HepG2 (cell line): ENCODE results near the gene RHBDF2. TPM values are rescaled to one million over a fixed set of nuclear protein-coding genes. Genes with fewer than 3 reads are reported as not detected.

Source experiments
- ARNT2 ChIP-seq: sonication (generic); formaldehyde crosslinking; IDR thresholded peaks from 2 replicates; pipeline ENCODE4 v1.8.0; 2022; ENCODE audit warnings: mild to moderate bottlenecking, low read depth, missing genetic modification reagents, moderate library complexity
- ATF7-NPFF ChIP-seq: sonication (generic); formaldehyde crosslinking; IDR thresholded peaks from 2 replicates; pipeline ENCODE4 v1.8.1; 2023; ENCODE audit warnings: mild to moderate bottlenecking, low read depth, missing genetic modification reagents, moderate library complexity
- CBX2 ChIP-seq, 2 experiments: fragments of 200-600 bp in 1 of 2; sonication (generic); formaldehyde crosslinking in 1 of 2; IDR thresholded peaks; 2 replicates each; pipeline versions ENCODE4 v1.7.0 to v1.8.1; 2018 to 2022; ENCODE audit warnings: low read depth in 2 of 2, low read length in 1 of 2, mild to moderate bottlenecking in 1 of 2, missing genetic modification reagents in 1 of 2
- CREM ChIP-seq, 2 experiments: sonication (generic) in 1 of 2; formaldehyde crosslinking in 1 of 2; IDR thresholded peaks; 2 replicates each; pipeline versions ENCODE4 v1.4.0 to v1.6.1; 2016 to 2020; ENCODE audit warnings: antibody characterized with exemption in 1 of 2, mild to moderate bottlenecking in 1 of 2, missing genetic modification reagents in 1 of 2
- GTF3A ChIP-seq: sonication (generic); formaldehyde crosslinking; conservative IDR thresholded peaks from 2 replicates; pipeline ENCODE4 v1.4.0; 2020; ENCODE audit warnings: mild to moderate bottlenecking, missing genetic modification reagents
- KDM4B ChIP-seq: sonication (generic); formaldehyde crosslinking; IDR thresholded peaks from 2 replicates; pipeline ENCODE4 v1.4.0; 2020; ENCODE audit warnings: missing genetic modification reagents
- KMT2A ChIP-seq: sonication (generic); formaldehyde crosslinking; IDR thresholded peaks from 2 replicates; pipeline ENCODE4 v1.4.0; 2020; ENCODE audit warnings: missing genetic modification reagents
- KMT2B ChIP-seq: IDR thresholded peaks from 2 replicates; pipeline ENCODE4 v1.6.1; 2016; ENCODE audit warnings: missing genetic modification reagents, missing compliant biosample characterization
- MYC ChIP-seq: sonication (generic); formaldehyde crosslinking; IDR thresholded peaks from 2 replicates; pipeline ENCODE4 v1.9.0; 2021; ENCODE audit warnings: missing genetic modification reagents, borderline replicate concordance
- NFE2 ChIP-seq: sonication (generic); formaldehyde crosslinking; IDR thresholded peaks from 2 replicates; pipeline ENCODE4 v1.4.0; 2020; ENCODE audit warnings: missing genetic modification reagents
- NFYC ChIP-seq: IDR thresholded peaks from 2 replicates; pipeline ENCODE4 v1.6.1; 2016; ENCODE audit warnings: missing genetic modification reagents, missing compliant biosample characterization
- TEF ChIP-seq: sonication (generic); formaldehyde crosslinking; IDR thresholded peaks from 2 replicates; pipeline ENCODE4 v1.5.0; 2020; ENCODE audit warnings: missing genetic modification reagents
- ZBTB25 ChIP-seq: IDR thresholded peaks from 2 replicates; pipeline ENCODE4 v1.6.1; 2018; ENCODE audit warnings: missing genetic modification reagents
- ZBTB46 ChIP-seq: sonication (generic); formaldehyde crosslinking; IDR thresholded peaks from 2 replicates; pipeline ENCODE4 v1.4.0; 2020; ENCODE audit warnings: mild to moderate bottlenecking, missing genetic modification reagents, borderline replicate concordance
- ZKSCAN5 ChIP-seq: sonication (generic); formaldehyde crosslinking; IDR thresholded peaks from 2 replicates; pipeline ENCODE4 v1.5.1; 2020; ENCODE audit warnings: mild to moderate bottlenecking, missing genetic modification reagents
- ZNF232 ChIP-seq: sonication (generic); formaldehyde crosslinking; IDR thresholded peaks from 2 replicates; pipeline ENCODE4 v1.4.0; 2020; ENCODE audit warnings: missing genetic modification reagents, borderline replicate concordance
- ZNF280B ChIP-seq: sonication (generic); formaldehyde crosslinking; IDR thresholded peaks from 2 replicates; pipeline ENCODE4 v1.5.0; 2020; ENCODE audit warnings: missing genetic modification reagents, mild to moderate bottlenecking, borderline replicate concordance
- ZNF331 ChIP-seq: sonication (generic); formaldehyde crosslinking; IDR thresholded peaks from 2 replicates; pipeline ENCODE4 v1.4.0; 2020; ENCODE audit warnings: missing genetic modification reagents
- ZNF362 ChIP-seq: sonication (generic); formaldehyde crosslinking; IDR thresholded peaks from 2 replicates; pipeline ENCODE4 v1.4.0; 2020; ENCODE audit warnings: missing genetic modification reagents, mild to moderate bottlenecking, borderline replicate concordance
- ZNF513 ChIP-seq: sonication (generic); formaldehyde crosslinking; conservative IDR thresholded peaks from 2 replicates; pipeline ENCODE4 v1.5.0; 2020; ENCODE audit warnings: missing genetic modification reagents
- ZNF614 ChIP-seq: IDR thresholded peaks from 2 replicates; pipeline ENCODE4 v1.6.1; 2018; ENCODE audit warnings: missing biosample characterization, missing genetic modification reagents, inconsistent platforms, borderline replicate concordance
- ZNF761 ChIP-seq: sonication (generic); formaldehyde crosslinking; conservative IDR thresholded peaks from 2 replicates; pipeline ENCODE4 v1.4.0; 2020; ENCODE audit warnings: mild to moderate bottlenecking, missing genetic modification reagents
- polyA plus RNA-seq, 8 experiments: library from polyadenylated mRNA; depleted of rRNA in 3 of 8; stranded (reverse) in 7 of 8; unstranded in 1 of 8; fragments of >200 nt; fragmentation: Illumina TruSeq in 4 of 8; extraction: Trizol in 4 of 8; gene quantifications; 2 replicates each; pipeline versions ENCODE4 v1.2.1 to v1.2.3, GENCODE V29; 2011 to 2016; ENCODE audit warnings: low read depth in 4 of 8, missing spikeins in 1 of 8, mixed read lengths in 1 of 8; ENCODE audit not compliant: insufficient read depth in 1 of 8
- total RNA-seq, 5 experiments: library from RNA; depleted of rRNA; stranded (reverse); fragments of >200 nt; fragmentation: Illumina TruSeq; extraction: Trizol; gene quantifications; 2 replicates each; pipeline ENCODE4 v1.2.3, GENCODE V29; 2016; ENCODE audit warnings: low read depth in 1 of 5

The RHBDF2 gene
- total and polyA plus RNA-seq, 2 of the 13 experiments (the other 11 are each of a cell fraction or from before 2014, with no cell fraction given): 7.8 to 24.2 TPM

GRCh38 chr17:76530095-76530723 lies 29.0 kb upstream of the RHBDF2 start (continued):
- TF ChIP-seq ZBTB25 (no peak), ZNF614 (no peak), ZNF761 (CRISPR knock-in tag) (no peak), KDM4B (CRISPR knock-in tag) (no peak), KMT2A (CRISPR knock-in tag) (no peak), KMT2B (CRISPR knock-in tag) (no peak), NFYC (CRISPR knock-in tag) (no peak), ARNT2 (CRISPR knock-in tag) (no peak; the same call in 1 of the 2 replicates), GTF3A (no peak), CREM (IDR thresholded peaks at IDR 0.05) (no peak), CREM (CRISPR knock-in tag; IDR thresholded peaks at IDR 0.05) (no peak), ZBTB46 (no peak), MYC (CRISPR knock-in tag) (peak; percentile 41; the same call in 1 of the 2 replicates), ATF7-NPFF (CRISPR knock-in tag) (0 out of 2 replicates have a peak, but pooled peaks have one; percentile 36), NFE2 (CRISPR knock-in tag) (no peak), ZNF232 (CRISPR knock-in tag) (no peak), CBX2 (IDR thresholded peaks at IDR 0.05; ENCODE audit: low read depth, low read length) (no peak), CBX2 (CRISPR knock-in tag; IDR thresholded peaks at IDR 0.05; ENCODE audit: low read depth) (no peak), ZNF280B (CRISPR knock-in tag) (no peak), ZKSCAN5 (CRISPR knock-in tag) (no peak), TEF (no peak), ZNF331 (CRISPR knock-in tag) (no peak), ZNF362 (CRISPR knock-in tag) (no peak; the same call in 1 of the 2 replicates), ZNF513 (CRISPR knock-in tag) (no peak)
